GM18867 (cell line): Measurements from ENCODE around the gene BCAM.
"Not testable (repeated sequence)": the region's sequence is repeated elsewhere in the genome, so short reads cannot be mapped to it uniquely, and the experiment has no call there.

Experiments
- ATAC-seq: cut with Tn5 transposase; IDR thresholded peaks from one replicate; pipeline ENCODE4 v1.9.1; 2021; ENCODE audit warnings: mild to moderate bottlenecking, moderate library complexity; ENCODE audit not compliant: unreplicated experiment

Gene BCAM

DNA sequence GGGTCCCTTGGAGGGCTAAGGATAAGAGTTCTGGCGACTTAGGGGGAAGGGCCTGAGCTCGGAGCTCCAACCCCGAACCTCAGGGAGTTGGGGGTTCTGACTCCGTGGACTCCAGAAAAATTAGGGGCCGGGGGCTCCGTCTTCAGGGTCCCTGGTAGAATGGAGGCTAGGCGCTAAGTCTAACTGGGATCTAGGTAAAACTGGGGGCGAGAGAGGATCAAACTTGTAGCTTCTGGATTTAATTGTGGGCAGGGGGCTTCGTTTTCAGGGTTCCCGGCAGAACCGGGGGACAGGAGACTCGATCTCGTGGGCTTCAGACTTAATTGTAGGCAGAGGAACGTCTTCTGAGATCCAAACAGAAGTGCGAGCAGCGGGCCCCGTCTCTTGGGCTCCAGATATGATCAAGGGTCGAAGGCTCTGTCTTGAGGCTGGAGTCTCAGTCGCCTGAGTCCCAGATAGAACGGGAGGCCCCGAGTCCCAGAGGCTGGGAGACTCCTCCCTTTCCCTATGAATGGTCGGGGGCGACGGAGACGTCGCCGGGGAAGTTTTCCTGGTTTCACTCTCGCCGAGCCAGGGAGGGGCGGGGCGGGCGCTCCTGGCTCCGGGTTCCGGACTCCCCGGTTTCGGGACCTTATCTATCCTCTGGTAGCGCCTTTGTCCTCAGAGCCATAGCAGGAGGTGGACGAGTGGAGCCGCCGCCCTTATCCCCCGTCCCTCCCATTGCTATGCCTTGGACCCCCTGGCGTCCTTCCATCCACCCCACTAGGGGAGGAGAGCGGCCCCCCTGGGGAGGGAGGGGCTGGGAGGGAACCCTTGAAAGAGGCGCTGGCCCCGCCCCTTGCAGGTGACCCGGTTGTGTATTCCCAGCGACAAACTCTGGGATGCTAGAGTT lies 38.5 kb downstream of the BCAM start:
- no peak for ATAC-seq

DNA sequence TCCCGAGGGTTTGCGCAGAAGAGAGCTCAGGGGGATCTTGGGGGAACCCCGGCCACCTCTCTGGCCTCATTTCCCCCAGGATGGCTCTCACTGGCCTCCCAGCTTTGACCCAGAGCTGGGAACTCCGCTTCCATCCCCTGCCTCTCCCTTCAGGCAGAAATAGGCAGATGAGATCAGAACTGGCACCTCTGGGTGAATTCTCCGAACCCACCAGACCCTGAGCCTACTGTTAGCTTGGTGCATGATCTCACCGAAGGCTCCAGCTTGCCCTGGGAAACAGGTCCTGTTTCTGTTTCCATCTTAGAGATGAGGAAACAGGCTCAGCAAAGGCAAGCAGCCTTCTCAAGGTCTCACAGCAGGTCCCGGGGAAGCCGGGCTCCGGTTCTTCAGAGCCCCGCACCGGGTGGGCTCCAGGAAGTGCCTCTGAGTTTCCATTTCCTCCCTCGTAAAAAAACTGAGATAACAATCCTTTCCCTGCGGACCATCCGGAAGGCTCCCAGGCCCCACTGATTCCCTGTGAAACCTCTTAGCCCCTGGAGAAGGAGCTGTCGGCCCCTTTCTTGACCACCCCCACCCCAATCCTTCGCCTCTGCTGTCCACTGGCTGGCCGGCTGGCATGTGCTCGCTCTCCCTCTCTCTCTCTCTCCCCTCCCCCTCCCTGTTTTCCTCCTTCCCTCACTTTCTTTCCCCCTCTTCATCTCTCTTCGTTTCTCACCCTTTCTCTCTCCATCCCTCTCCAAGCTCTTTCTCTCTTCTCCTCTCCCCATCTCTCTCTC lies 39.3 kb downstream of the BCAM start:
- ATAC-seq = no peak

DNA sequence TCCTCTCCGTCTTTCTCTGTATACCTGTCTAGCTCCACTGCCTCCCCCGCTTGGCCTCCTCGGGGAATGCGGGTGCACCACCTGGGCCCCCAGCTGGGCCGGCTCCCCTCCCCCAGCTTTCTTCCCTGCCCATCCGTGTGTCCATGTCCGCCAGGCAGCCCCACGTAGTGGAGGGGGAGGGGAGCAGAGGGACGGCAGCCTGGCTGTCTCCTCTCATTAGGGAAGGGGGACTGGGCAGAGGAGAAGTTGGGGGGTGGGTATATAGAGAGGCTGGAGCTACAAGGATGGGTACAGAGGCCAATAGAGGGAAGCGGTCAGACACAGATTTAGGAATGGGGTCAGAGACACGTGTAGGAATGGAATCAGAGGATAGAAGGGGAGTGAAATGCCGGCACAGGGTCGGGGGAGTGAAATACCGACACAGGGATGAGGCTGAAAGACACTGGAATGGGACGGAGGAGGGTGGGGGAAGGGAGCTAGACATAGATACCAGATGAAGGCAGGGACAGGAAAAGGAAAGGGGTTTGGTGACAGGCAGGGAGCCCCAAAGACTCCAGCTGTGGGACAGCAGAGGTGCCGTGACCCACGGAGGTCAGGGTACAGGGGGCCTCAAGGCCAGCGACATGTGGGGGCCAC lies 40.0 kb downstream of the BCAM start:
- no peak for ATAC-seq

DNA sequence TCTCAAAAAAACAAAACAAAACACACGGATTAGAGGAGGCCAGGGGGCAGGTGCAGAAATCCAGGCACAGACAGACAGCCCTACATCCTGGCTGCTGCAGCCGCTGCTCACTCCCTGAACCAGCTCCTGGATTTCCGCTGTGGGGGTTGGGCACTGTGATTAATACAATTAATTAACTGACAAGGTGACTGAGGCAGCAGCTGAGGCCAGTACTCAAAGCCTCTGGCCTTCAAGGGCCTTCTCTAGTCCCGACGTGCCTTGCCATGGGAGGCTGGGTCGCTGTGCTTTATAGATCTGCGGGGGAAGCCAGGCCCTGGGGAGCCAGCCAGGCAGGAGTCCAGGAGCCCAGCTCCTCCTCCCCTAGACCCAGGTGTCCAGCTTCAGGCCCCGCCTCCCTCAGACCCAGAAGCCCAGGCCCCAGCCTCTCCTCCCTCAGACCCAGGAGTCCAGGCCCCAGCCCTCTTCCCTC lies 41.8 kb downstream of the BCAM start:
- ATAC-seq = no peak

DNA sequence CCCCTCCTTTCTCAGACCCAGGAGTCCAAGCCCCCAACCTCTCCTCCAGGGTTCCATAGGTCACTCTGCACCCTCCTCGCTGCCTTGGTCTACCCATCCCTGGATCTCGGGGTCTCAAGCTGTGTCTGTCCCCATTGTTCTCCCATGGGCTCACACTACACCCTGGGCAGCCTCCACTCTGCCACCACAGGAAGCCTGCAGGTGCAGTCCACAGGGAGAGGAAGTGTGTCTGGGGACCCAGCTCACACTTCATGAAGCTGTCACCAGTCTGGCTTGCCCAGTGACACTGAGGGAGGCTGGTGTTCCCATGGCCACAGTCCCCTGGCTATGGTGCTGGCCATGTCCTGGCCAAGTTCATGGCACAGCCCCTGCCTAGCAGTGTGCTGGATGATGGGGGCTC lies 42.5 kb downstream of the BCAM start:
- no peak for ATAC-seq

DNA sequence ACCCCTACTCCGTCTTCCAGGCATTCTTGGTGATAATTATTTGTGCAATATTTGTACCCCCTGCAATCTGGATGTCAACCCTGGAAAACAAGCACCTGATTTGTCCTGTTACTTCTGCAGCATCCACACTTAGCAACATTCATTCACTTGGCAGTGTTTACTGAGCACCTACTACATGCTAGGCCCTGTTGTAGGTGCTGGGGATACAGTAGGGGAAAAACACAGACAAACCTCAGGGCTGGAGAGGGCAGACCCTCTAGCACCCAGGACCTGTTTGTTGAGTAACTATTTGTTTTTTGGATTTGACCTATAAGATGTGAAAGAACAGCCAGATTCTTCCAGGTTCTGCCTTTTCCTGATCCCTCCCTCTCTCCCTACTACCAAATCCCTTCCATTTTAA lies 46.7 kb downstream of the BCAM start:
- no peak for ATAC-seq

DNA sequence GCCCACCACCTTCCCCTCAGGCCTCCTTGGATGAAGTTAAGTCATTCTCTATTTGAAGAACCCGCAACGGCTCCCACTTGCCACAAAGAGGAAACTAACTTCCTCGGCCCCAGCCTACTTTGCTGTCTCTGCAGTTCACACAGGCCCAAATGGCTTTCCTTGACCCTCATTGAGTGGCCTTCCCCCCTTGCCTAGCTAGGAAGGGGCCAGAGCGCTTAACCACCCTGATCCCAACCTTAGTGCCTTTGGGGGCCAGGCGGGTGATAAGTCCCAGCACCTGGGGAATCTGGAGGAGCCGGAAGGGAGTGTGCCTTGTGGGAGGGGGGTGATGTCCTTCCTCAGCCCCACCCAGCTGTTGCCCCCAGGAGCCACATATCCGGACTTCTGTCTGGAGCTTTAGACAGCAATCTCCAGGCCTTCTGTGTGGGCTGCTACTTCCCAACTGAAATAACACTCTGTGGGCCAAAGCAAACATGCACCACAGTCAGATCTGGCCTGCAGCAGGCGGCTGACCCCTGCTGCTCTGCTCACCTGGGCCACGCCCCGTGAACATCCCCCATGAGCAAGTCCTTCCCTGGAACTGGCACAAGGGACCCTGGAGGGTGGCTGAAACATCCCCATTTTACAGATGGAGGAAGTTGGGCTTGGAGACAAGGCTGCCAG lies 47.6 kb downstream of the BCAM start:
- no peak for ATAC-seq

DNA sequence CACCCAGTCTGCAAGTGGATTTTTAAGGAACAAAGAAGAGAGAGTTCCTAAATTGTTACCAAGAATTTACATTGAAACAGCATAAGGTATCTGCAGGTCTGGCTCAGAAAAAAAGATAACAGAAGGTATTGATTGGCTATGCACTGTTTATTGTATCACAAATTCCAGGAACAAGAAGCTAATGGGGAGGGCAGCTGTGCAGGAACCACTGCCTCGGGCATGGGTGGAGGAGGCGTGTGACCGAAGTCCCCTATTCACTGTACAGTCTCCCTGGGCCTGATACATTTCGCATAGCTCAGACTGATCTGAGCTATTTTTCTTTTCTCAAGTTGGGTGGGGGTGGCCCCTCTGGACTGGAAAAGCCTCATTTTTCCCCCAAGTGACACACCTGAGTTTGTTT lies 48.9 kb downstream of the BCAM start:
- ATAC-seq = no peak

DNA sequence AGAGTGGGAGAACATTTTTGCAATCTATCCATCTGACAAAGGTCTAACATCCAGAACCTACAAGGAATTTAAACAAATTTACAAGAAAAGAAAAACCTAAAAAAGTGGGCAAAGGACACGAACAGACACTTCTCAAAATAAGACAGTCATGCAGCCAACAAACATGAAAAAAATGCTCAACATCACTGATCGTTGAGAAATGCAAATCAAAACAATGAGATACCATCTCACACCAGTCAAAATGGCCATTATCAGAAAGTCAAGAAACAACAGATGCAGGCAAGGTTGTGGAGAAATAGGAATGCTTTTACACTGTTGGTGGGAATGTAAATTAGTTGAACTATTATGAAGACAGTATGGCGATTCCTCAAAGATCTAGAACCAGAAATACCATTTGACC lies 52.7 kb downstream of the BCAM start:
- ATAC-seq = not testable (repeated sequence)

DNA sequence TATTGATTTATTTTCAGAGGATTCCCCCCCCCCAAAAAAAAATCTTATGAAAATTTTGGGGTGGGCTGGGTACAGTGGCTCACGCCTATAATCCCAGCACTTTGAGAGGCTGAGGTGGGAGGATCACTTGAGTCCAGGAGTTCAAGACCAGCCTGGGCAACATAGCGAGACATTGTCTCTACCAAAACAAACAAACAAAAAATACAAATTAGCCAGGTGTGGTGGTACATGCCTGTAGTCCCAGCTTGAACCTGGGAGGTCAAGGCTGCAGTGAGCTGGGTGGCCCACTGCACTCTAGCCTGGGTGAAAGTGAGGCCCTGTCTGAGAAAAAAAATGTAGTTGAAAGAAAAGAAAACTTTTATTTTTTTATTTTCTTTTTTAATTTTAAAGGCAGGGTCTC lies 55.1 kb downstream of the BCAM start:
- no peak for ATAC-seq

DNA sequence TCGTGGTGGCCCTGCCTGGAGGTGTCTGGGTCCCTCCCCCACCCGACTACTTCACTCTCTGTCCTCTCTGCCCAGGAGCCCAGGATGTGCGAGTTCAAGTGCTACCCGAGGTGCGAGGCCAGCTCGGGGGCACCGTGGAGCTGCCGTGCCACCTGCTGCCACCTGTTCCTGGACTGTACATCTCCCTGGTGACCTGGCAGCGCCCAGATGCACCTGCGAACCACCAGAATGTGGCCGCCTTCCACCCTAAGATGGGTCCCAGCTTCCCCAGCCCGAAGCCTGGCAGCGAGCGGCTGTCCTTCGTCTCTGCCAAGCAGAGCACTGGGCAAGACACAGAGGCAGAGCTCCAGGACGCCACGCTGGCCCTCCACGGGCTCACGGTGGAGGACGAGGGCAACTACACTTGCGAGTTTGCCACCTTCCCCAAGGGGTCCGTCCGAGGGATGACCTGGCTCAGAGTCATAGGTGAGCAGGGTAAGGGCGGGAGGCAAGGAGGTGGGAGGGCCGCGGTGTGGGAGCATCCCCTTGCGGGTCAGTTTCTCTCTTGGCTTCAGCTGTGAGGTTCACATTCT lies 56.4 kb downstream of the BCAM start:
- no peak for ATAC-seq

DNA sequence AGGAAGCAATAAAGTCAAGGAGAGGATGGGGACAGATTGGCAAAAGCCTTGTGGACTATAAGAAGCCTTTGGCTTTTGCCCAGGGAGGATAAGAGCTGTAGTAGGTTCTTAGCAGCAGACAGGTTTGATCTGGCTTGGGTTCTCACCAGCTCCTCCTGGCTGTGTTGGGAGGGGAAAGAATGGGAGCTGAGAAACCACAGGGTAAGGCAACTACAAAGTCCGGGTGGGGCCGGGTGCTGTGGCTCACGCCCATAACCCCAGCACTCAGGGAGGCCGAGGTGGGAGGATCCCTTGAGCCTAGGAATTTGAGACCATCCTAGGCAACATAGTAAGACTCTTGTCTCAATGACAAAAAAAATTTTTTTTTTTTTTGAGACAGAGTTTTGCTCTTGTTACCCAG lies 57.8 kb downstream of the BCAM start:
- ATAC-seq = no peak

DNA sequence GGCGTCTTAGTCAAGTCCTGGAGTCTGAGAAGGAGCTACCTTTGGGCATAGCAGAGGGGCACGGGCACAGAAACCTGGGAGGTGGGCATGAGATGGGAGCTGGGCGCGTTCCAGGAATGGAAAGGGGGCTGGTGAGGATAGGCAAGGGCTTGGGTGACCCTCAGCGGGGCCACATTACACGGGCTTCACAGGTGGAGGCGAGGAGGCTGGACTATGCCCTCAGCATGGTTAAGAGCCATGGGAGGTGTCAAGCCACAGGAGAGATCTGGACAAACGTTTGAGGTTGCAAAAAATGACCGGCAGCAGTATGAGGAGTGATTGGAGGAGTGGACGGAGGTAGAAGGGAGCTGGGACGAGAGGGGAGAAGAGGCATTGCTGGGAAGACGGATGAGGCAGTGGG lies 58.7 kb downstream of the BCAM start:
- no peak for ATAC-seq

DNA sequence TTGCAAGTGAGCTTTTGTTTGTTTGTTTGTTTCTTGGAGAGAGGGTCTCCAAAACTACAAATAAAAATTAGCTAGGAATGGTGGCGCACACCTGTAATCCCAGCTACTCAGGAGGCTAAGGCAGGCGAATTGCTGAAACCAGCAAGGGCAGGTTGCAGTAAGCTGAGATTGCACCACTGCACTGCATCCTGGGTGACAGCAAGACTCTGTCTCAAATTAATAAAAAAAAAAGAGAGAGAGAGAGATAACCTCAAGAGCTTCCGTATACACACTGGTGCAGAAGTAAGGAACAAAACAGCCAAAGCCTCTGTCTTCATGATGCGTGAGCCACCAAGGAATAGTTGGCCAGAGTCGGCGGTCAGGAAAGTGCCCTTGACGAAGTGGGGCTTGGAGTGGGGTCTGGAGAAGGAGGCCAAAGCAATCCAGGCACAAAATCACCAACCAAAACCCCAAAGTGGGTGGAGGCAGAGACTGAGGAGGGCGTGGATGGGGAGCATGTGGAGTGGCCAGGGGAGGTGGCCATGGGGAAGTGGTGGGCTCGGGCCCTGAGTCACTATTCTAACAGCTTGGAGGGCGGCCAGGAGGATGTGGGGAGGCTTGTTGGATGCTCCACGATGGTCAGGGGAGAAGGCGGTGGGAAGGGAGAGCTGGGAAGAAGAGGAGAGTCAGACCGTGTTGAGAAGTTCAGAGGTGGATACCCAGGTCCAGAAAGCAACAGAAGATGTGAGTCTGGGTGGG lies 61.0 kb downstream of the BCAM start:
- no peak for ATAC-seq
